Measurements from ENCODE around the gene ENOX1. TPM values are rescaled to one million over a fixed set of nuclear protein-coding genes. Genes with fewer than 3 reads are reported as not detected.

The ENOX1 gene
- total and polyA plus RNA-seq, 2 of the 8 experiments (the other 6 are each of a cell fraction or from before 2014, with no cell fraction given), result 0.23 to 0.37 TPM

- ChIA-PET POLR2A (ENCODE audit: partially characterized antibody) (interaction anchor here (0.7 to 1.9 kb wide), 2 partner anchors 19 to 941 kb away, joined by 5 to 6 read pairs; no protein-coding TSS in a partner anchor), CTCF (ENCODE audit: partially characterized antibody) (interaction anchor here (0.6 to 3.1 kb wide), 19 partner anchors 8 to 928 kb away, joined by 3 to 28 read pairs (median 3); partner anchors contain the start of gene ENOX1)
- H2AFZ ChIP-seq (ENCODE audit: low read length), result peak overlapping the region; percentile 68; the same call in 1 of the 2 replicates
- no peak overlapping the region for H2BK20ac ChIP-seq (ENCODE audit: low read length)
- H3K79me1 ChIP-seq (ENCODE audit: low read depth, low read length), result no peaks in the 10 kb centered on the region
- H3K4ac ChIP-seq (replicated peaks; ENCODE audit: insufficient read length, low read depth, low read length), result no peak overlapping the region
- H4K8ac ChIP-seq (ENCODE audit: extremely low read depth, insufficient read depth, low read length), result no peak overlapping the region
- no peak for FAIRE-seq
- no peaks in the 10 kb centered on the region for H4K20me1 ChIP-seq (replicated peaks in 1 of 2; ENCODE audit: control insufficient read depth in 1 of 2, insufficient read depth in 2 of 2, low read length in 2 of 2)
- H3K9ac ChIP-seq (replicated peaks in 1 of 4; ENCODE audit: extremely low read depth in 1 of 4, low read depth in 3 of 4, low read length in 3 of 4), result no peak overlapping the region
- no peak overlapping the region for H3K14ac ChIP-seq (ENCODE audit: insufficient read length)
- no peak overlapping the region for H3K4me3 ChIP-seq (ENCODE audit: extremely low read depth in 1 of 4, insufficient read depth in 2 of 4, low read depth in 3 of 4, low read length in 4 of 4)
- H4K5ac ChIP-seq (ENCODE audit: insufficient read length, low read depth, low read length), result no peak overlapping the region
- no peak overlapping the region for H2AK5ac ChIP-seq (ENCODE audit: low read depth, low read length)
- H3K36me3 ChIP-seq (ENCODE audit: control insufficient read depth in 2 of 4, insufficient read depth in 4 of 4, low read length in 3 of 4), result no peaks in the 10 kb centered on the region
- H2BK120ac ChIP-seq (replicated peaks; ENCODE audit: low read depth, low read length), result no peak overlapping the region
- 23% methylated on average over 5 of the region's 5 CpGs; no CpG with 5 or more reads in 1 of the 2 experiments for WGBS, 2 experiments (ENCODE audit: extremely low coverage in 1 of 2, insufficient coverage in 1 of 2, insufficient read length in 1 of 2, insufficient replicate concordance in 2 of 2, low coverage in 1 of 2, low lambda C conversion rate in 2 of 2, missing lambda C conversion rate in 1 of 2)
- H3K18ac ChIP-seq (ENCODE audit: extremely low read depth, low read length), result no peak overlapping the region
- H3K79me2 ChIP-seq (ENCODE audit: control insufficient read depth in 1 of 2, insufficient read depth in 2 of 2, low read length in 2 of 2), result no peaks in the 10 kb centered on the region
- no peaks in the 10 kb centered on the region for H3K9me3 ChIP-seq (ENCODE audit: insufficient read depth in 2 of 2, low read depth in 1 of 2, low read length in 1 of 2)
- H2BK5ac ChIP-seq (ENCODE audit: low read depth, low read length), result peak overlapping the region; percentile 55; the same call in 1 of the 2 replicates
- no peak overlapping the region for H3K23ac ChIP-seq (ENCODE audit: insufficient read length)
- H3K23me2 ChIP-seq (ENCODE audit: low read depth, low read length), result no peaks in the 10 kb centered on the region
- H3K27ac ChIP-seq (ENCODE audit: low read depth, low read length), result no peak overlapping the region
- H2BK15ac ChIP-seq (ENCODE audit: low read length), result no peak overlapping the region
- 0 out of 2 replicates have a peak overlapping the region, but pooled peaks have one; percentile 64 for H2BK12ac ChIP-seq (ENCODE audit: low read depth, low read length)
- no peak overlapping the region for H3K56ac ChIP-seq (replicated peaks; ENCODE audit: insufficient read length, low read depth, low read length)
- 0 out of 4 replicates have a peak overlapping the region, but pooled peaks of 1 of the 2 experiments have one; percentile 59 for H3K4me2 ChIP-seq (ENCODE audit: insufficient read depth in 1 of 2, low read depth in 2 of 2, low read length in 2 of 2)
- H3K4me1 ChIP-seq (replicated peaks in 1 of 4; ENCODE audit: control insufficient read depth in 3 of 4, insufficient read depth in 4 of 4, low read length in 3 of 4), result peaks cover 6 to 10% (median 8%) of the 10 kb centered on the region in 4 experiments; a peak in 6 of 7 replicates
- no peak overlapping the region for H4K91ac ChIP-seq (replicated peaks; ENCODE audit: insufficient read length, low read length)
- no peak for DNase-seq (ENCODE audit: low read depth in 1 of 2, low spot score in 2 of 2)
- H3K27me3 ChIP-seq (replicated peaks in 1 of 4; ENCODE audit: control insufficient read depth in 3 of 4, extremely low read depth in 1 of 4, insufficient read depth in 3 of 4, low read length in 3 of 4), result no peaks in the 10 kb centered on the region
- TF ChIP-seq RAD21 (IDR thresholded peaks at IDR 0.05 in 1 of 2, conservative IDR thresholded peaks at IDR 0.05 in 1 of 2; ENCODE audit: low read depth in 2 of 2, low read length in 2 of 2) (peak; percentile 51 to 62), SP2 (IDR thresholded peaks at IDR 0.05; ENCODE audit: low read length) (0 out of 2 replicates have a peak, but pooled peaks have one; percentile 8), KDM1A (IDR thresholded peaks at IDR 0.05; ENCODE audit: borderline replicate concordance, low read length) (no peak), CBX5 (IDR thresholded peaks at IDR 0.05; ENCODE audit: low read depth, low read length) (no peak), CBX8 (IDR thresholded peaks at IDR 0.05; ENCODE audit: borderline replicate concordance, low read depth, low read length) (no peak), JUND (IDR thresholded peaks at IDR 0.05; ENCODE audit: low read length) (no peak), CEBPB (IDR thresholded peaks at IDR 0.05; ENCODE audit: low read depth, low read length) (no peak), FOSL1 (IDR thresholded peaks at IDR 0.05; ENCODE audit: insufficient read depth, low read depth, low read length) (no peak), POLR2A (IDR thresholded peaks at IDR 0.05; ENCODE audit: control extremely low read depth in 1 of 2, low read depth in 2 of 2, low read length in 2 of 2) (no peak)
- TF ChIP-seq, protein P1, sequence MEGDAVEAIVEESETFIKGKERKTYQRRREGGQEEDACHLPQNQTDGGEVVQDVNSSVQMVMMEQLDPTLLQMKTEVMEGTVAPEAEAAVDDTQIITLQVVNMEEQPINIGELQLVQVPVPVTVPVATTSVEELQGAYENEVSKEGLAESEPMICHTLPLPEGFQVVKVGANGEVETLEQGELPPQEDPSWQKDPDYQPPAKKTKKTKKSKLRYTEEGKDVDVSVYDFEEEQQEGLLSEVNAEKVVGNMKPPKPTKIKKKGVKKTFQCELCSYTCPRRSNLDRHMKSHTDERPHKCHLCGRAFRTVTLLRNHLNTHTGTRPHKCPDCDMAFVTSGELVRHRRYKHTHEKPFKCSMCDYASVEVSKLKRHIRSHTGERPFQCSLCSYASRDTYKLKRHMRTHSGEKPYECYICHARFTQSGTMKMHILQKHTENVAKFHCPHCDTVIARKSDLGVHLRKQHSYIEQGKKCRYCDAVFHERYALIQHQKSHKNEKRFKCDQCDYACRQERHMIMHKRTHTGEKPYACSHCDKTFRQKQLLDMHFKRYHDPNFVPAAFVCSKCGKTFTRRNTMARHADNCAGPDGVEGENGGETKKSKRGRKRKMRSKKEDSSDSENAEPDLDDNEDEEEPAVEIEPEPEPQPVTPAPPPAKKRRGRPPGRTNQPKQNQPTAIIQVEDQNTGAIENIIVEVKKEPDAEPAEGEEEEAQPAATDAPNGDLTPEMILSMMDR (IDR thresholded peaks at IDR 0.05; ENCODE audit: control extremely low read depth in 1 of 3, insufficient read depth in 1 of 3, low read depth in 1 of 3, low read length in 3 of 3), result peak in 2 of 3 experiments; percentile 12 to 36; a peak in 2 of 4 replicates
These were observed 17.8 kb upstream of the ENOX1 start for GRCh38 chr13:43804461-43805070.

Data from H1 (cell line).